ENCODE measurements around the gene KATNAL2. TPM values are rescaled to one million over a fixed set of nuclear protein-coding genes. Genes with fewer than 3 reads are reported as not detected.
A peak's percentile ranks its signal among the peaks of the same experiment; 100 is the strongest.

The KATNAL2 gene
- total RNA-seq, 1 donor from 2014 or later, result 2.7 TPM

GRCh38 chr18:47150029-47150823, 232.8 kb downstream of the KATNAL2 start, which contains the start of gene HDHD2:
TSS of gene HDHD2 (minus strand) at chr18:47150500. CDS start at chr18:47136439, 14,061 bp downstream.
- intact Hi-C loops (cut with DNase I), result no loop called here
- peak; percentile 96 for ATAC-seq
- DNase-seq (ENCODE audit: missing footprints), result peak; percentile 93

- peak; percentile 3 for ATAC-seq
- no peak for DNase-seq (ENCODE audit: missing footprints)
- intact Hi-C loops (cut with DNase I), result no loop called here
These were observed 233.5 kb downstream of the KATNAL2 start for GRCh38 chr18:47150824-47151366.

- DNase-seq (ENCODE audit: missing footprints), result no peak
- intact Hi-C loops (cut with DNase I), result no loop called here
- no peak for ATAC-seq
These were observed 234.0 kb downstream of the KATNAL2 start for GRCh38 chr18:47151439-47151838.

Other genes with a start within 250 kb of the KATNAL2 start
- 2.6 TPM for gene ST8SIA5, start 160.5 kb upstream of the KATNAL2 start, total RNA-seq
- gene PIAS2, start 95 bp upstream of the KATNAL2 start, total RNA-seq, result 24.3 TPM
- not detected for gene ELOA2, start 118.0 kb downstream of the KATNAL2 start, total RNA-seq
- gene HDHD2, start 232.9 kb downstream of the KATNAL2 start, total RNA-seq, result 34.2 TPM

Measured in Right ventricle myocardium inferior (tissue), 1 donor.